IMR-90 (cell line): ENCODE results near the gene COL5A2. TPM values are rescaled to one million over a fixed set of nuclear protein-coding genes. Genes with fewer than 3 reads are reported as not detected.

Experiments used
- ATAC-seq: fragments of 200-7000 bp; cut with Tn5 transposase; 2 replicates; pipeline ENCODE4 v1.9.1; 2020; ENCODE audit warnings: low read depth, mild to moderate bottlenecking, moderate library complexity
- BruUV-seq: library from RNA; stranded (reverse); fragments of 400-500 nt; replicated peaks from 2 replicates; lab custom pipeline; 2021; lab: Mats Ljungman, UMichigan
- CTCF ChIA-PET: fragments of 300-600 bp; formaldehyde crosslinking; extraction: SDS; loops from one replicate; lab custom pipeline; 2021; ENCODE audit warnings: antibody characterized with exemption; lab: Yijun Ruan, JAX
- POLR2A ChIA-PET: fragments of 300-600 bp; sonication (Branson Sonifier 250); formaldehyde crosslinking; loops from one replicate; lab custom pipeline; 2022; ENCODE audit warnings: antibody characterized with exemption; ENCODE audit not compliant: unreplicated experiment; lab: Charles Lee
- DNase-seq: peaks from one replicate; pipeline ENCODE4 v3.0.0; 2013
- H2AFZ ChIP-seq: replicated peaks from 2 replicates; pipeline ENCODE3; 2013; ENCODE audit warnings: low read length, mild to moderate bottlenecking; ENCODE audit not compliant: poor library complexity
- H2AK5ac ChIP-seq: 2 replicates; pipeline ENCODE4 v1.6.1; 2013; ENCODE audit warnings: low read depth, low read length, inconsistent platforms
- H2AK9ac ChIP-seq: replicated peaks from 2 replicates; pipeline ENCODE3; 2013; ENCODE audit warnings: mild to moderate bottlenecking, low read depth, low read length, moderate library complexity; ENCODE audit not compliant: poor library complexity
- H2BK120ac ChIP-seq: 2 replicates; pipeline ENCODE4 v1.6.1; 2013; ENCODE audit warnings: low read depth, low read length, inconsistent platforms
- H2BK15ac ChIP-seq: 3 replicates; pipeline ENCODE4 v1.6.1; 2013; ENCODE audit warnings: low read depth, low read length, inconsistent platforms
- H2BK20ac ChIP-seq: 2 replicates; pipeline ENCODE4 v1.6.1; 2013; ENCODE audit warnings: low read depth, mild to moderate bottlenecking, inconsistent platforms, low read length, moderate library complexity
- H2BK5ac ChIP-seq: 2 replicates; pipeline ENCODE4 v1.6.1; 2013; ENCODE audit warnings: mild to moderate bottlenecking, low read depth, low read length, inconsistent platforms; ENCODE audit not compliant: poor library complexity, severe bottlenecking
- H3K14ac ChIP-seq: replicated peaks from 2 replicates; pipeline ENCODE4 v1.6.1; 2013; ENCODE audit warnings: low read depth, low read length, inconsistent platforms
- H3K18ac ChIP-seq: 2 replicates; pipeline ENCODE4 v1.6.1; 2013; ENCODE audit warnings: low read depth, low read length, control low read depth
- H3K23ac ChIP-seq: 2 replicates; pipeline ENCODE4 v1.6.1; 2013; ENCODE audit warnings: low read depth, low read length, inconsistent platforms
- H3K27ac ChIP-seq: 2 replicates; pipeline ENCODE4 v1.5.1; 2013; ENCODE audit warnings: mild to moderate bottlenecking, control low read depth, low read length; ENCODE audit not compliant: insufficient read depth
- H3K27me3 ChIP-seq: 2 replicates; pipeline ENCODE4 v1.6.1; 2013; ENCODE audit warnings: low read length; ENCODE audit not compliant: control insufficient read depth, insufficient read depth
- H3K36me3 ChIP-seq: 2 replicates; pipeline ENCODE4 v1.6.1; 2013; ENCODE audit warnings: low read length, mixed read lengths; ENCODE audit not compliant: control insufficient read depth, insufficient read depth
- H3K4ac ChIP-seq: 2 replicates; pipeline ENCODE4 v1.6.1; 2013; ENCODE audit warnings: low read depth, low read length, inconsistent platforms
- H3K4me1 ChIP-seq: 2 replicates; pipeline ENCODE4 v1.6.1; 2013; ENCODE audit warnings: low read length, mixed read lengths; ENCODE audit not compliant: control insufficient read depth, insufficient read depth
- H3K4me2 ChIP-seq: 2 replicates; pipeline ENCODE4 v1.6.1; 2013; ENCODE audit warnings: low read depth, mild to moderate bottlenecking, control low read depth, low read length, moderate library complexity
- H3K4me3 ChIP-seq: 2 replicates; pipeline ENCODE4 v1.5.1; 2013; ENCODE audit warnings: low read depth, mild to moderate bottlenecking, control low read depth, low read length, moderate library complexity; ENCODE audit not compliant: insufficient read depth
- H3K56ac ChIP-seq: 2 replicates; pipeline ENCODE4 v1.6.1; 2013; ENCODE audit warnings: low read length, inconsistent platforms; ENCODE audit not compliant: insufficient read depth; ENCODE audit errors: extremely low read depth
- H3K79me1 ChIP-seq, 2 experiments: 2 replicates each; pipeline ENCODE4 v1.6.1; 2013; ENCODE audit warnings: low read length in 2 of 2, inconsistent platforms in 1 of 2, low read depth in 1 of 2
- H3K9ac ChIP-seq: 2 replicates; pipeline ENCODE4 v1.6.1; 2013; ENCODE audit warnings: low read depth, low read length, control low read depth
- H3K9me1 ChIP-seq: 2 replicates; pipeline ENCODE4 v1.6.1; 2013; ENCODE audit warnings: low read length, inconsistent platforms; ENCODE audit not compliant: insufficient read depth
- H3K9me3 ChIP-seq: 2 replicates; pipeline ENCODE4 v1.6.1; 2013; ENCODE audit warnings: low read length; ENCODE audit not compliant: control insufficient read depth, insufficient read depth
- H4K20me1 ChIP-seq: 2 replicates; pipeline ENCODE4 v1.6.1; 2013; ENCODE audit warnings: low read length, inconsistent platforms; ENCODE audit not compliant: insufficient read depth
- H4K5ac ChIP-seq: 2 replicates; pipeline ENCODE4 v1.6.1; 2013; ENCODE audit warnings: mild to moderate bottlenecking, low read depth, low read length, control low read depth
- H4K8ac ChIP-seq, 2 experiments: 2 replicates each; pipeline ENCODE4 v1.6.1; 2013; ENCODE audit warnings: low read depth in 2 of 2, low read length in 2 of 2, control low read depth in 1 of 2, inconsistent platforms in 1 of 2
- H4K91ac ChIP-seq: 2 replicates; pipeline ENCODE4 v1.6.1; 2013; ENCODE audit warnings: low read depth, low read length, inconsistent platforms; ENCODE audit not compliant: insufficient read depth
- BHLHE40 ChIP-seq: fragments of 150-350 bp; IDR thresholded peaks from 2 replicates; pipeline ENCODE4 v1.6.1; 2016; ENCODE audit warnings: mild to moderate bottlenecking, low read depth, low read length
- CEBPB ChIP-seq: IDR thresholded peaks from 2 replicates; pipeline ENCODE4 v1.6.1; 2012; ENCODE audit warnings: low read depth, low read length, improper control_type of control experiment
- CHD1 ChIP-seq: IDR thresholded peaks from 2 replicates; pipeline ENCODE4 v1.6.1; 2012; ENCODE audit warnings: low read depth, low read length, improper control_type of control experiment
- CTCF ChIP-seq: conservative IDR thresholded peaks from 2 replicates; pipeline ENCODE4 v1.5.1; 2012; ENCODE audit warnings: mild to moderate bottlenecking, low read depth, low read length, improper control_type of control experiment
- ELK1 ChIP-seq: fragments of 150-350 bp; IDR thresholded peaks from 2 replicates; pipeline ENCODE4 v1.6.1; 2016; ENCODE audit warnings: low read depth, mild to moderate bottlenecking, low read length, moderate library complexity, borderline replicate concordance
- FOS ChIP-seq: fragments of 150-350 bp; IDR thresholded peaks from 2 replicates; pipeline ENCODE4 v1.6.1; 2016; ENCODE audit warnings: low read depth, low read length
- MAZ ChIP-seq: IDR thresholded peaks from 2 replicates; pipeline ENCODE4 v1.6.1; 2012; ENCODE audit warnings: low read depth, mild to moderate bottlenecking, low read length, improper control_type of control experiment, moderate library complexity, borderline replicate concordance
- MXI1 ChIP-seq: IDR thresholded peaks from 2 replicates; pipeline ENCODE4 v1.6.1; 2012; ENCODE audit warnings: low read depth, mild to moderate bottlenecking, low read length, moderate library complexity, borderline replicate concordance
- POLR2A ChIP-seq: IDR thresholded peaks from 2 replicates; pipeline ENCODE4 v1.6.1; 2012; ENCODE audit warnings: mild to moderate bottlenecking, low read depth, low read length
- RAD21 ChIP-seq: IDR thresholded peaks from 2 replicates; pipeline ENCODE4 v1.6.1; 2012; ENCODE audit warnings: low read length, improper control_type of control experiment
- RCOR1 ChIP-seq: IDR thresholded peaks from 2 replicates; pipeline ENCODE4 v1.6.1; 2012; ENCODE audit warnings: mild to moderate bottlenecking, low read length, improper control_type of control experiment; ENCODE audit not compliant: insufficient replicate concordance
- SMC3 ChIP-seq: fragments of 150-350 bp; IDR thresholded peaks from 2 replicates; pipeline ENCODE4 v1.6.1; 2016; ENCODE audit warnings: low read depth, mild to moderate bottlenecking, antibody characterized with exemption, low read length, moderate library complexity
- USF2 ChIP-seq: fragments of 150-350 bp; IDR thresholded peaks from 2 replicates; pipeline ENCODE4 v1.6.1; 2017; ENCODE audit warnings: mild to moderate bottlenecking, antibody characterized with exemption, low read length, low read depth
- WGBS, 2 experiments: methylation state at CpG; one replicate each; pipeline versions ENCODE4 v1.1.5 to v1.1.7; 2013; ENCODE audit warnings: missing lambda C conversion rate in 2 of 2; ENCODE audit not compliant: insufficient read length in 1 of 2; ENCODE audit errors: extremely low coverage in 2 of 2; 5-methylcytosine and 5-hydroxymethylcytosine counted together
- dilution Hi-C: fragments of 300-500 bp; cut with HindIII; formaldehyde crosslinking; loops from one replicate; pipeline ENCODE4 v1.14.3; 2018; ENCODE audit warnings: low sequenced_read_pairs; ENCODE audit not compliant: unreplicated experiment
- in situ Hi-C: fragments of 300-500 bp; cut with MboI; formaldehyde crosslinking; loops from 3 replicates; pipeline ENCODE4 v1.14.3; 2019; ENCODE audit warnings: low sequenced_read_pairs, inconsistent platforms, mixed read lengths
- intact Hi-C: fragments of 100-400 bp; cut with micrococcal nuclease; formaldehyde crosslinking; loops from 2 replicates; pipeline ENCODE4 v1.10.0; 2022
- polyA plus RNA-seq, 3 experiments: library from polyadenylated mRNA; depleted of rRNA; stranded (reverse); fragments of >200 nt; gene quantifications; 2 replicates each; pipeline ENCODE4 v1.2.3, GENCODE V29; 2012; ENCODE audit warnings: low replicate concordance in 1 of 3
- total RNA-seq: library from RNA; depleted of rRNA; stranded (reverse); fragments of >200 nt; gene quantifications from 2 replicates; pipeline ENCODE4 v1.2.3, GENCODE V29; 2012

COL5A2 gene
- total and polyA plus RNA-seq, 2 of the 4 experiments (the other 2 are of a cell fraction), result 181 to 257 TPM

GRCh38 chr2:189142893-189143759 is 36.4 kb downstream of the COL5A2 start:
- H3K79me1 ChIP-seq, result peaks cover 5 to 31% of the 10 kb centered on the region in 2 experiments
- no peak overlapping the region for H2BK120ac ChIP-seq
- H3K4me2 ChIP-seq, result no peak overlapping the region
- no peak overlapping the region for H2BK20ac ChIP-seq
- peaks cover 26% of the 10 kb centered on the region; the same call in 1 of the 2 replicates for H4K20me1 ChIP-seq
- H2AFZ ChIP-seq, result no peak overlapping the region
- no peak overlapping the region for H3K56ac ChIP-seq
- H3K27ac ChIP-seq, result peak overlapping the region; percentile 30; the same call in 1 of the 2 replicates
- TF ChIP-seq ELK1, result no peak
- TF ChIP-seq CHD1, result no peak
- TF ChIP-seq RCOR1, result no peak
- no peak for TF ChIP-seq USF2
- no peak for TF ChIP-seq FOS
- no peak for TF ChIP-seq POLR2A
- no peak for TF ChIP-seq MXI1
- TF ChIP-seq CTCF, result peak; percentile 73
- peak; percentile 42 for TF ChIP-seq SMC3
- peak; percentile 48 for TF ChIP-seq RAD21
- no peak for TF ChIP-seq MAZ
- no peak for TF ChIP-seq BHLHE40
- no peak for TF ChIP-seq CEBPB
- no peaks in the 10 kb centered on the region for H3K27me3 ChIP-seq
- peaks cover 5% of the 10 kb centered on the region for H3K36me3 ChIP-seq
- ATAC-seq (no peak), DNase-seq (peak; percentile 36)
- H4K8ac ChIP-seq, result peak overlapping the region in 1 of 2 experiments; percentile 51; a peak in 1 of 4 replicates
- H4K91ac ChIP-seq, result no peak overlapping the region
- dilution Hi-C loops (no loop called here), in situ Hi-C loops (no loop called here), intact Hi-C loops (no loop called here)
- H3K14ac ChIP-seq, result no peak overlapping the region
- H3K4ac ChIP-seq, result no peak overlapping the region; the same call in 1 of the 2 replicates
- no peak overlapping the region for H2AK9ac ChIP-seq
- 0 out of 2 replicates have a peak, but pooled peaks cover 3% of the 10 kb centered on the region for H3K9me1 ChIP-seq
- no peak overlapping the region for H2BK15ac ChIP-seq
- no peak overlapping the region for H2AK5ac ChIP-seq
- no CpG with 5 or more reads among the region's 4 CpGs for WGBS, 2 experiments
- H3K9ac ChIP-seq, result no peak overlapping the region
- H3K18ac ChIP-seq, result peak overlapping the region; percentile 60; the same call in 1 of the 2 replicates
- ChIA-PET CTCF (interaction anchor here (0.5 to 1.7 kb wide), 7 partner anchors 10 to 195 kb away, joined by 3 to 7 read pairs (median 3); no protein-coding TSS in a partner anchor), POLR2A (no interaction called here)
- no peaks in the 10 kb centered on the region for H3K9me3 ChIP-seq
- H4K5ac ChIP-seq, result no peak overlapping the region
- no peak overlapping the region for H3K23ac ChIP-seq
- peak overlapping the region; percentile 90 for H2BK5ac ChIP-seq
- H3K4me1 ChIP-seq, result peaks cover 10% of the 10 kb centered on the region; the same call in 1 of the 2 replicates
- no TSS peak for BruUV-seq
- H3K4me3 ChIP-seq, result no peak overlapping the region
